K562 (cell line): ENCODE measurements around the gene DACT3. TPM values are rescaled to one million over a fixed set of nuclear protein-coding genes. Genes with fewer than 3 reads are reported as not detected.

Source experiments
- ATAC-seq: fragments of 200-7000 bp; cut with Tn5 transposase; 3 replicates; pipeline ENCODE4 v1.9.1; 2020; ENCODE audit warnings: moderate library complexity
- BruUV-seq: library from RNA; stranded (reverse); fragments of 400-500 nt; replicated peaks from 2 replicates; lab custom pipeline; 2021; lab: Mats Ljungman, UMichigan
- CTCF ChIA-PET: fragments of 300-600 bp; formaldehyde crosslinking; extraction: SDS; loops from one replicate; lab custom pipeline; 2021; ENCODE audit warnings: low intra/inter-chr PET ratio; lab: Yijun Ruan, JAX
- POLR2A ChIA-PET: fragments of 300-600, 350-650 bp; sonication (Branson Sonifier 250); formaldehyde crosslinking; extraction: SDS; loops from one replicate; lab custom pipeline; 2021; ENCODE audit warnings: antibody characterized with exemption, inconsistent platforms; lab: Yijun Ruan, JAX
- DNase-seq, 4 experiments: peaks; one replicate each; pipeline versions ENCODE4 v3.0.0 to v3.0.0-alpha.2; 2011 to 2018; ENCODE audit warnings: low spot score in 3 of 4, mixed read lengths in 3 of 4; ENCODE audit errors: extremely low read depth in 1 of 4
- FAIRE-seq: peaks from 2 replicates; lab custom pipeline; 2011; peaks lifted over from hg19 to GRCh38; lab: Jason Lieb, UNC
- H2AFZ ChIP-seq: 2 replicates; pipeline ENCODE4 v1.6.0; 2011; ENCODE audit warnings: low read depth, low read length, control low read depth, inconsistent platforms
- H3K27ac ChIP-seq: fragments of 200-600 bp; 3 replicates; pipeline ENCODE4 v1.8.0; 2011; ENCODE audit warnings: low read depth, mild to moderate bottlenecking, control low read depth, inconsistent platforms, low read length, moderate library complexity, mixed read lengths; ENCODE audit errors: extremely low read depth
- H3K27me3 ChIP-seq, 2 experiments: fragments of 300-600 bp in 1 of 2; 2 replicates in 1 of 2; 3 replicates in 1 of 2; pipeline versions ENCODE4 v1.6.0 to v1.8.0; 2011; ENCODE audit warnings: inconsistent platforms in 2 of 2, low read length in 2 of 2, mild to moderate bottlenecking in 1 of 2, mixed read lengths in 1 of 2, moderate library complexity in 1 of 2; ENCODE audit not compliant: control insufficient read depth in 2 of 2, insufficient read depth in 2 of 2
- H3K36me3 ChIP-seq: fragments of 300-600 bp; 3 replicates; pipeline ENCODE4 v1.8.0; 2011; ENCODE audit warnings: mild to moderate bottlenecking, low read length, inconsistent platforms; ENCODE audit not compliant: control insufficient read depth, insufficient read depth
- H3K4me1 ChIP-seq, 2 experiments: fragments of 200-600 bp in 1 of 2; replicated peaks in 1 of 2; 2 replicates in 1 of 2; 3 replicates in 1 of 2; pipeline versions ENCODE4 v1.5.1 to v1.8.0; 2011; ENCODE audit warnings: inconsistent platforms in 2 of 2, low read length in 2 of 2, mild to moderate bottlenecking in 1 of 2, mixed read lengths in 1 of 2, moderate library complexity in 1 of 2; ENCODE audit not compliant: control insufficient read depth in 2 of 2, insufficient read depth in 2 of 2
- H3K4me2 ChIP-seq: 2 replicates; pipeline ENCODE4 v1.6.1; 2011; ENCODE audit warnings: low read length, control low read depth, inconsistent platforms, mixed read lengths; ENCODE audit not compliant: insufficient read depth
- H3K4me3 ChIP-seq: fragments of 200-600 bp; sonication (generic), shearing (Covaris generic); 2 replicates; pipeline ENCODE4 v1.5.1; 2016; ENCODE audit warnings: control low read depth, inconsistent platforms
- H3K79me2 ChIP-seq: fragments of 200-600 bp; 3 replicates; pipeline ENCODE4 v1.8.0; 2011; ENCODE audit warnings: low read length, inconsistent platforms; ENCODE audit not compliant: control insufficient read depth, insufficient read depth
- H3K9ac ChIP-seq, 2 experiments: 2 replicates each; pipeline versions ENCODE4 v1.6.0 to v1.6.1; 2011; ENCODE audit warnings: low read depth in 2 of 2, low read length in 2 of 2, control low read depth in 1 of 2, inconsistent platforms in 1 of 2, mild to moderate bottlenecking in 1 of 2, mixed read lengths in 1 of 2; ENCODE audit not compliant: insufficient read depth in 1 of 2
- H3K9me1 ChIP-seq: one replicate; pipeline ENCODE4 v1.6.0; 2011; ENCODE audit warnings: inconsistent platforms, mild to moderate bottlenecking, low read length, moderate library complexity; ENCODE audit not compliant: control insufficient read depth, insufficient read depth
- H3K9me3 ChIP-seq: replicated peaks from 2 replicates; pipeline ENCODE4 v1.5.1; 2011; ENCODE audit warnings: low read depth, low read length, inconsistent platforms; ENCODE audit not compliant: control insufficient read depth, insufficient read depth
- H4K20me1 ChIP-seq: replicated peaks from 2 replicates; pipeline ENCODE4 v1.6.1; 2011; ENCODE audit warnings: low read length, inconsistent platforms, mixed read lengths; ENCODE audit not compliant: control insufficient read depth, insufficient read depth
- ATF7 ChIP-seq: fragments of 450-650 bp; IDR thresholded peaks from 2 replicates; pipeline ENCODE4 v1.7.1; 2014; ENCODE audit warnings: mild to moderate bottlenecking, moderate library complexity
- MCM7 ChIP-seq, 2 experiments: fragments of 450-650 bp; IDR thresholded peaks; 2 replicates each; pipeline ENCODE4 v1.6.1; 2016 to 2018
- SP1 ChIP-seq: sonication (generic); formaldehyde crosslinking; IDR thresholded peaks from 2 replicates; pipeline ENCODE4 v1.8.1; 2022; ENCODE audit warnings: mild to moderate bottlenecking, missing genetic modification reagents
- ZNF445 ChIP-seq: fragments of 250-450 bp; sonication (Bioruptor Pico); IDR thresholded peaks from 2 replicates; pipeline ENCODE4 v1.4.0; 2020; ENCODE audit warnings: low read depth, mild to moderate bottlenecking, moderate library complexity
- WGBS: fragments of 100-300 bp; shearing (Covaris generic); methylation state at CpG from one replicate; pipeline ENCODE4 v1.1.6; 2016; ENCODE audit warnings: low coverage, mixed read lengths; ENCODE audit not compliant: insufficient coverage; ENCODE audit errors: missing lambda C conversion rate; 5-methylcytosine and 5-hydroxymethylcytosine counted together
- in situ Hi-C: fragments of 300-500 bp; cut with MboI; formaldehyde crosslinking; loops from 4 replicates; pipeline ENCODE4 v1.15.0; 2018; ENCODE audit warnings: inconsistent platforms, mixed read lengths
- intact Hi-C: fragments of 100-400 bp; cut with micrococcal nuclease; formaldehyde crosslinking; loops from 2 replicates; pipeline ENCODE4 v1.14.2; 2022
- polyA plus RNA-seq, 8 experiments: library from polyadenylated mRNA; depleted of rRNA in 4 of 8; stranded (reverse) in 5 of 8; unstranded in 3 of 8; fragments of >200 nt; fragmentation: Nextera tagmentation in 2 of 8; fragmentation: Illumina TruSeq in 1 of 8; extraction: Ambion mirVana in 2 of 8; extraction: Trizol in 1 of 8; gene quantifications; 2 replicates each; pipeline versions ENCODE4 v1.2.1 to v1.2.3, GENCODE V29; 2011 to 2014; ENCODE audit warnings: inconsistent platforms in 1 of 8, missing spikeins in 1 of 8
- total RNA-seq, 7 experiments: library from RNA; depleted of rRNA in 6 of 7; stranded (reverse); fragments of >200 nt in 6 of 7; fragmentation: Illumina TruSeq in 2 of 7; extraction: Trizol in 2 of 7; gene quantifications; 2 replicates each; pipeline versions ENCODE4 v1.2.1 to v1.2.3, GENCODE V29; 2011 to 2021; ENCODE audit warnings: low replicate concordance in 1 of 7
- TF ChIP-seq, protein P1 (sequence below): fragments of 250-450 bp; sonication (Bioruptor Pico); IDR thresholded peaks from 2 replicates; pipeline ENCODE4 v1.8.0; 2021; ENCODE audit warnings: moderate library complexity, mild to moderate bottlenecking, inconsistent platforms

DACT3 gene
- total and polyA plus RNA-seq, 9 of the 15 experiments (the other 6 are each of a cell fraction or from before 2014, with no cell fraction given), result 0.67 to 6.5 (median 3.5) TPM

DNA sequence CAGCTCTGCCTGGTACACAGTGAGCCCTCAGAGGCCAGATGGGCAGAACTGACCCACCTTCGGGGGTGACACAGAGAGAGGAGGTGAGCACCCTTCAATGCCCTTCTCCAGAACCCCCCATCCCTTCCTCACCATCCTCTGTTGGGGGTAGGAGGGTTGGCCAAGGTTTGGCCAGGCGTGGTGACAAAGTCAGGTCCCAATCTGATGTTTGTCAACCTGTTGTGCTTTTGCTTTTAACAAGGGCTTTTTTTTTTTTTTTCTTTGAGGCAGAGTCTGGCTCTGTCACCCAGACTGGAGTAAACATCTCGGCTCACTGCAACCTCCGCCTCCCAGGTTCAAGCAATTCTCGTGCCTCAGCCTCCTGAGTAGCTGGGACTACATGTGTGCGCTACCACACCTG, 43.4 kb downstream of the DACT3 start:
- WGBS, result 69% methylated on average over 6 of the region's 6 CpGs
- Histone ChIP-seq H3K4me3 (no peak overlapping the region), H3K4me1 (peaks cover 33 to 39% of the 10 kb centered on the region in 2 experiments), H3K27ac (no peak overlapping the region), H3K9me3 (no peaks in the 10 kb centered on the region), H2AFZ (no peak overlapping the region), H3K27me3 (no peaks in the 10 kb centered on the region), H3K9ac (no peak overlapping the region), H3K9me1 (no peaks in the 10 kb centered on the region), H3K4me2 (no peak overlapping the region), H3K79me2 (no peaks in the 10 kb centered on the region), H3K36me3 (no peaks in the 10 kb centered on the region), H4K20me1 (no peaks in the 10 kb centered on the region)
- no TSS peak for BruUV-seq
- intact Hi-C loops (loop anchor here (1.0 to 5.0 kb wide), 2 partner anchors 17 to 135 kb away; no protein-coding TSS in a partner anchor), in situ Hi-C loops (no loop called here)
- FAIRE-seq (no peak), ATAC-seq (no peak), DNase-seq (no peak)
- CTCF ChIA-PET, result interaction anchor here (0.5 to 4.3 kb wide), 3 partner anchors 44 to 50 kb away, joined by 3 to 26 read pairs (median 3); partner anchors contain the start of gene DACT3
- POLR2A ChIA-PET, result interaction anchor here (0.9 to 1.6 kb wide), 5 partner anchors 10 to 150 kb away, joined by 3 to 4 read pairs (median 3); partner anchors contain the start of gene CALM3
- TF ChIP-seq ZNF445, result no peak
- TF ChIP-seq, protein P1, sequence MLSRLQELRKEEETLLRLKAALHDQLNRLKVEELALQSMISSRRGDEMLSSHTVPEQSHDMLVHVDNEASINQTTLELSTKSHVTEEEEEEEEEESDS, result no peak
- no peak for TF ChIP-seq MCM7 (IDR thresholded peaks at IDR 0.05)
- TF ChIP-seq ATF7, result no peak
- no peak for TF ChIP-seq SP1
